Ascending aorta (tissue), 2 donors: ENCODE results near the gene F11R. TPM values are rescaled to one million over a fixed set of nuclear protein-coding genes. Genes with fewer than 3 reads are reported as not detected.

Experiments used
- DNase-seq, 2 donors: peaks; one replicate each; pipeline ENCODE4 v3.0.0-alpha.2; 2019; ENCODE audit warnings: low spot score in 2 of 2
- H3K27ac ChIP-seq, 2 donors: fragments of 200-600 bp; sonication (generic); one replicate each; pipeline ENCODE4 v1.5.1; 2016 to 2017; ENCODE audit warnings: mild to moderate bottlenecking in 1 of 2
- H3K27me3 ChIP-seq: fragments of 200-600 bp; sonication (generic); one replicate; pipeline ENCODE4 v1.5.1; 2017
- H3K36me3 ChIP-seq, 2 donors: fragments of 200-600 bp; sonication (generic); one replicate each; pipeline ENCODE4 v1.5.1; 2016
- H3K4me1 ChIP-seq, 2 donors: fragments of 200-600 bp; sonication (generic); one replicate each; pipeline ENCODE4 v1.5.1; 2016 to 2017; ENCODE audit warnings: mild to moderate bottlenecking in 1 of 2
- H3K4me3 ChIP-seq, 2 donors: fragments of 200-600 bp; sonication (generic); one replicate each; pipeline ENCODE4 v1.5.1; 2016 to 2017; ENCODE audit warnings: mild to moderate bottlenecking in 1 of 2
- H3K9me3 ChIP-seq, 2 donors: fragments of 200-600 bp; sonication (generic); one replicate each; pipeline ENCODE4 v1.5.1; 2016
- intact Hi-C: fragments of 100-400 bp; cut with DNase I; formaldehyde crosslinking; loops from one replicate; pipeline ENCODE4 v1.15.1; 2023
- total RNA-seq: library from RNA; depleted of rRNA; stranded (reverse); fragments of >200 nt; gene quantifications from one replicate; pipeline ENCODE4 v1.1.0, GENCODE V29; 2016
- TF ChIP-seq, protein P1 (sequence below), 3 experiments: fragments of 200-600 bp in 2 of 3; fragments of 450-650 bp in 1 of 3; sonication (generic) in 2 of 3; IDR thresholded peaks; one replicate each; pipeline ENCODE4 v1.5.1; 2016 to 2019; ENCODE audit warnings: antibody characterized with exemption in 3 of 3, mild to moderate bottlenecking in 1 of 3, moderate library complexity in 1 of 3

The F11R gene
- total RNA-seq, 1 donor from 2014 or later: 19.9 TPM

DNA sequence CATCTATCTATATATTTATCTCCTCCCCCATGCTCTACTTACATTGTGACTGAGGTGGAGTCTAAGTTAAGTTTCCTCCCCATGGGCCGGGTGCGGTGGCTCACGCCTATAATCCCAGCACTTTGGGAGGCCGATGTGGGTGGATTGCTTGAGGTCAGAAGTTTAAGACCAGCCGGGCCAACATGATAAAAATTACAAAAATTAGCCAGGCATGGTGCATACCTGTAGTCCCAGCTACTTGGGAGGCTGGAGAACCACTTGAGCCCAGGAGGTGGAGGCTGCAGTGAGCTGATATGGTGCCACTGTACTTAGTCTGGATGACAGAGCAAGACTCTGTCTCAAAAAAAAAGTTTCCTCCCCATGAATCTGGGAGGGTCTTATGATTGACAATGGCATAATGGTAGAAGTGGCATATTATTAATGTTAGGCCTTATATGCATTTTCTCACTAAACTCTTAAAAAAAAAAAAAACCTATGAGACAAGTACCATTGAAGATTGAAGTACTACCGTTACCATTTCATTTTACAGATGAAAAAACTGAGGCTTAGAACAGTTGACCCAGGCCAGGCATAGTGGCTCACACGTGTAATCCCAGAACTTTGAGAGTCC, 11.2 kb downstream of the F11R start:
- H3K27ac ChIP-seq: no peak overlapping the region
- no peaks in the 10 kb centered on the region for H3K36me3 ChIP-seq
- DNase-seq: no peak
- H3K9me3 ChIP-seq: no peaks in the 10 kb centered on the region
- intact Hi-C loops: no loop called here
- no peaks in the 10 kb centered on the region for H3K27me3 ChIP-seq
- H3K4me3 ChIP-seq: no peak overlapping the region
- TF ChIP-seq, protein P1, sequence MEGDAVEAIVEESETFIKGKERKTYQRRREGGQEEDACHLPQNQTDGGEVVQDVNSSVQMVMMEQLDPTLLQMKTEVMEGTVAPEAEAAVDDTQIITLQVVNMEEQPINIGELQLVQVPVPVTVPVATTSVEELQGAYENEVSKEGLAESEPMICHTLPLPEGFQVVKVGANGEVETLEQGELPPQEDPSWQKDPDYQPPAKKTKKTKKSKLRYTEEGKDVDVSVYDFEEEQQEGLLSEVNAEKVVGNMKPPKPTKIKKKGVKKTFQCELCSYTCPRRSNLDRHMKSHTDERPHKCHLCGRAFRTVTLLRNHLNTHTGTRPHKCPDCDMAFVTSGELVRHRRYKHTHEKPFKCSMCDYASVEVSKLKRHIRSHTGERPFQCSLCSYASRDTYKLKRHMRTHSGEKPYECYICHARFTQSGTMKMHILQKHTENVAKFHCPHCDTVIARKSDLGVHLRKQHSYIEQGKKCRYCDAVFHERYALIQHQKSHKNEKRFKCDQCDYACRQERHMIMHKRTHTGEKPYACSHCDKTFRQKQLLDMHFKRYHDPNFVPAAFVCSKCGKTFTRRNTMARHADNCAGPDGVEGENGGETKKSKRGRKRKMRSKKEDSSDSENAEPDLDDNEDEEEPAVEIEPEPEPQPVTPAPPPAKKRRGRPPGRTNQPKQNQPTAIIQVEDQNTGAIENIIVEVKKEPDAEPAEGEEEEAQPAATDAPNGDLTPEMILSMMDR (IDR thresholded peaks at IDR 0.05): no peak
- no peaks in the 10 kb centered on the region for H3K4me1 ChIP-seq

DNA sequence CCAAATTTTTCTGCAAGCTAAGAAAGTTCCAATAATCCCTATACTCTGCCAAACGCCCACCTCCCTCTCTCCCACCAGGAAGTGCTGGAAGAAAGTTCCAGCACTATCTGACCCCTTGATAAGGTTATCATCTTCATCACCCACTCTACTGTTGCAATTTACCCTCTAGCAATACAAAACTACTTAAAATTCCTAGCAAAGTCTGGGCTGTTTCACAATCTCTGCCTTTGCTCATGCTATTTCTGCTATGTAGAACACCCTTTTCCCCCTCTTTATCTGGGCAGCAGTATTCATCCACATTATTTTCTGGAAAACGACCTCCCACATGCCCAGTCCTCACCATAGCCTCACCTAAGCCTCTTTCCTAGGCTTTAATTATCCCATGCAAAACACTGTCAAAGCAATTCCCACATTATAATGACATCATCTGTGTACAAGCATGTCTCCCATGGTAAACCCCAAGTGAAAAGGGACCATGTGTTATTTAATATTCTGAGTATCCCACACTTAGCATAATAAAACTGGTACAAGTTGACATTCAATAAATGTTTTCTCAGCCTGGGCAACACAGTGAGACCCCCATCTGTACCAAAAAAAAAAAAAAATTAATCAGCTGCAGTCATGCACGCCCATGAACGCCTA, 12.0 kb downstream of the F11R start:
- Histone ChIP-seq H3K9me3 (no peaks in the 10 kb centered on the region), H3K27ac (no peak overlapping the region), H3K4me1 (no peaks in the 10 kb centered on the region), H3K4me3 (no peak overlapping the region), H3K27me3 (no peaks in the 10 kb centered on the region), H3K36me3 (no peaks in the 10 kb centered on the region)
- no peak for DNase-seq
- TF ChIP-seq, protein P1 (IDR thresholded peaks at IDR 0.05): no peak
- intact Hi-C loops: no loop called here

DNA sequence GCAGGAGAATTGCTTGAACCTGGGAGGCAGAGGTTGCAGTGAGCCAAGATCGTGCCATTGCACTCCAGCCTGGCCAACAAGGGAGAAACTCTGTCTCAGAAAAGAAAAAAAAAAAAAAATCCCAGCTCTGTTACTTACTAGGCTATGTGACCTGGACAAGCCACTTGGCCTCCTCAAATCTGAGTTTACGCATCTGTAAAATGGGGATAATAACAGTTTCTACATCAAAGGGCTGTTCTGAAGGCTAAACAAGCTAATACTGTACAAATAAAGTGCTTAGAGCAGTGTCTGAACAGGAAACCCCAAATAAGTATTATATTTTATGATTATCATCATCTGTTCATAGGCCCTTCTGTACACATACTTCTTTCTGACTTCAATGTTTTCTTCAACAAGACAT, 13.6 kb downstream of the F11R start:
- Histone ChIP-seq H3K4me1 (no peaks in the 10 kb centered on the region), H3K36me3 (no peaks in the 10 kb centered on the region), H3K27ac (no peak overlapping the region), H3K27me3 (no peaks in the 10 kb centered on the region), H3K4me3 (no peak overlapping the region), H3K9me3 (no peaks in the 10 kb centered on the region)
- TF ChIP-seq, protein P1 (IDR thresholded peaks at IDR 0.05): no peak
- no peak for DNase-seq
- intact Hi-C loops: no loop called here

DNA sequence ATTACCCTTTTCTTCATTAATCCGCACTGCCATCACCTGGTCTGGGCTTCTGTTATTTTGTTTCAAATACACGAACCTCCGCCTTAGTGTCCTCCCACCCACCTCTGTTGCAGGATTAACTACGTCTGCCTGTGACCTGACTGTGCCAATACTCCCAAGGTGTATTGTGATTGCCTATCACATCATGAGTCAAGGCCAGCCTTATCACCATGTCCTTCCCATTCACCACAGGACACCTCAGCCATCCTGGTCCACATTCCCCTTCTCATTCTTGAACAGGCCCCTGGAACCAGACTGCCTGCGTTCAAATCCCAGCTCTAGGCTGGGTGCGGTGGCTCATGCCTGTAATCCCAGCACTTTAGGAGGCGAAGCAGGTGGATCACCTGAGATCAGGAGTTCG, 14.4 kb downstream of the F11R start:
- no peaks in the 10 kb centered on the region for H3K4me1 ChIP-seq
- H3K4me3 ChIP-seq: no peak overlapping the region
- no peak overlapping the region for H3K27ac ChIP-seq
- H3K27me3 ChIP-seq: no peaks in the 10 kb centered on the region
- no peaks in the 10 kb centered on the region for H3K36me3 ChIP-seq
- H3K9me3 ChIP-seq: no peaks in the 10 kb centered on the region
- intact Hi-C loops: no loop called here
- TF ChIP-seq, protein P1 (IDR thresholded peaks at IDR 0.05): no peak
- no peak for DNase-seq

DNA sequence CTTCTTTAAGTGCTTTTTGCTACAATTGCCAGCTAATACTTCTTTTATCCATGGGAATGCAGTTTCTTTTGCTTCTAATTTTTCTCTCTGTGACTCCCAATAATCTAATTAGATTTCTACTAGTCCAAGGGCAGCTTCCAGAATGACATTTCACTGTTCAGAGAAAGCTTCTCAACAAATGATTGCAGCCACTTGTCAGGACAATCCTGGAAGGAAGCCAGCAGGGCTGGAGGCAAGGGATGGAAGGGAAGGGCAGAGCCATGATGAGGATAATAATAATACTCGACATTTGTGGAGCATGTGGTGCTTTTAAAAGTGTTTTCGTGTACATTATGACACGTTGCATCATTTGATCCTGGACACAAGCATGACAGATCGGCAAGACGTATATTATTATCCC, 19.4 kb downstream of the F11R start:
- intact Hi-C loops: no loop called here
- TF ChIP-seq, protein P1 (IDR thresholded peaks at IDR 0.05): no peak
- Histone ChIP-seq H3K9me3 (no peaks in the 10 kb centered on the region), H3K27ac (no peak overlapping the region), H3K27me3 (no peaks in the 10 kb centered on the region), H3K36me3 (no peaks in the 10 kb centered on the region), H3K4me3 (no peak overlapping the region), H3K4me1 (no peaks in the 10 kb centered on the region)
- no peak for DNase-seq
